IMR-90 (cell line): ENCODE measurements around the gene DCHS1.

Experiments used
- BHLHE40 ChIP-seq: fragments of 150-350 bp; IDR thresholded peaks from 2 replicates; pipeline ENCODE4 v1.6.1; 2016; ENCODE audit warnings: mild to moderate bottlenecking, low read depth, low read length
- CHD1 ChIP-seq: IDR thresholded peaks from 2 replicates; pipeline ENCODE4 v1.6.1; 2012; ENCODE audit warnings: low read depth, low read length, improper control_type of control experiment
- MAFK ChIP-seq: IDR thresholded peaks from 2 replicates; pipeline ENCODE4 v1.6.1; 2012; ENCODE audit warnings: low read depth, low read length, improper control_type of control experiment
- MXI1 ChIP-seq: IDR thresholded peaks from 2 replicates; pipeline ENCODE4 v1.6.1; 2012; ENCODE audit warnings: low read depth, mild to moderate bottlenecking, low read length, moderate library complexity, borderline replicate concordance
- POLR2A ChIP-seq: IDR thresholded peaks from 2 replicates; pipeline ENCODE4 v1.6.1; 2012; ENCODE audit warnings: mild to moderate bottlenecking, low read depth, low read length
- RAD21 ChIP-seq: IDR thresholded peaks from 2 replicates; pipeline ENCODE4 v1.6.1; 2012; ENCODE audit warnings: low read length, improper control_type of control experiment
- RFX5 ChIP-seq: IDR thresholded peaks from 2 replicates; pipeline ENCODE4 v1.8.0; 2012; ENCODE audit warnings: low read depth, mild to moderate bottlenecking, low read length, moderate library complexity
- SMC3 ChIP-seq: fragments of 150-350 bp; IDR thresholded peaks from 2 replicates; pipeline ENCODE4 v1.6.1; 2016; ENCODE audit warnings: low read depth, mild to moderate bottlenecking, antibody characterized with exemption, low read length, moderate library complexity
- TF ChIP-seq, protein P1 (sequence below): conservative IDR thresholded peaks from 2 replicates; pipeline ENCODE4 v1.5.1; 2012; ENCODE audit warnings: mild to moderate bottlenecking, low read depth, low read length, improper control_type of control experiment
- TF ChIP-seq, protein P2 (sequence below): fragments of 150-350 bp; IDR thresholded peaks from 2 replicates; pipeline ENCODE4 v1.6.1; 2017; ENCODE audit warnings: mild to moderate bottlenecking, antibody characterized with exemption, low read length, low read depth

DNA sequence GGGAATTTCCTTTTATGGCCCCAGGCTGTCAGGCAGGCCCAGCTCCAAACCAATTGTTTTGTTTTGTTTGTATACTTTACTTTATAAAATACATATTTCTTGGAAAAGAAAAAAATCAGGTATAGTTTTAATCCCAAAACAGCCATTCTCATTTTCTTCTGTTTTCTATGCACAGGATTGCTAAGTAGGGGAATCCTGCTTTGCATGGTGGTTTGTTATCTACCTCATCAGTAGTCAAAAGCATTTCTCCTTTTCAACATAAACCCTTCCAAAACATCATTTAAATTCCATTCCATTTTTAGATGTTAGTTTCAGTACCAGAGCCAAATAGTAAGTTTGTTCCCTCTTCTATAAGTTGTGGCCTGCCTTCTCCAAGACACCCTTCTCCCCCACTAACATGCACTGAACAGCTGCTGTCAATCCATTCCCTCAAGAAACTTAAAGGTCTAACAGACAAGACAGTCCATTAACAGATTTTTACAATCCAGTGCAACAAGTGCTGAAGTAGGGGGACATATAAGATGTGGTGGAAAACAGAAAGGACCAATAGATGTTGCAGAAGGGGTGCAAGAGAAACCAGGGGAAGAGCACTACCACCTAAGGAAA lies 48.3 kb downstream of the DCHS1 start:
- no peak for TF ChIP-seq MXI1
- TF ChIP-seq, protein P1, sequence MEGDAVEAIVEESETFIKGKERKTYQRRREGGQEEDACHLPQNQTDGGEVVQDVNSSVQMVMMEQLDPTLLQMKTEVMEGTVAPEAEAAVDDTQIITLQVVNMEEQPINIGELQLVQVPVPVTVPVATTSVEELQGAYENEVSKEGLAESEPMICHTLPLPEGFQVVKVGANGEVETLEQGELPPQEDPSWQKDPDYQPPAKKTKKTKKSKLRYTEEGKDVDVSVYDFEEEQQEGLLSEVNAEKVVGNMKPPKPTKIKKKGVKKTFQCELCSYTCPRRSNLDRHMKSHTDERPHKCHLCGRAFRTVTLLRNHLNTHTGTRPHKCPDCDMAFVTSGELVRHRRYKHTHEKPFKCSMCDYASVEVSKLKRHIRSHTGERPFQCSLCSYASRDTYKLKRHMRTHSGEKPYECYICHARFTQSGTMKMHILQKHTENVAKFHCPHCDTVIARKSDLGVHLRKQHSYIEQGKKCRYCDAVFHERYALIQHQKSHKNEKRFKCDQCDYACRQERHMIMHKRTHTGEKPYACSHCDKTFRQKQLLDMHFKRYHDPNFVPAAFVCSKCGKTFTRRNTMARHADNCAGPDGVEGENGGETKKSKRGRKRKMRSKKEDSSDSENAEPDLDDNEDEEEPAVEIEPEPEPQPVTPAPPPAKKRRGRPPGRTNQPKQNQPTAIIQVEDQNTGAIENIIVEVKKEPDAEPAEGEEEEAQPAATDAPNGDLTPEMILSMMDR, result no peak
- TF ChIP-seq BHLHE40, result no peak
- TF ChIP-seq RFX5, result no peak
- TF ChIP-seq MAFK, result no peak
- TF ChIP-seq RAD21, result no peak
- TF ChIP-seq CHD1, result no peak
- no peak for TF ChIP-seq POLR2A
- no peak for TF ChIP-seq SMC3
- TF ChIP-seq, protein P2, sequence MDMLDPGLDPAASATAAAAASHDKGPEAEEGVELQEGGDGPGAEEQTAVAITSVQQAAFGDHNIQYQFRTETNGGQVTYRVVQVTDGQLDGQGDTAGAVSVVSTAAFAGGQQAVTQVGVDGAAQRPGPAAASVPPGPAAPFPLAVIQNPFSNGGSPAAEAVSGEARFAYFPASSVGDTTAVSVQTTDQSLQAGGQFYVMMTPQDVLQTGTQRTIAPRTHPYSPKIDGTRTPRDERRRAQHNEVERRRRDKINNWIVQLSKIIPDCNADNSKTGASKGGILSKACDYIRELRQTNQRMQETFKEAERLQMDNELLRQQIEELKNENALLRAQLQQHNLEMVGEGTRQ, result no peak
